ENCODE results near the gene LDB3.

- no peak for TF ChIP-seq CTCF (conservative IDR thresholded peaks at IDR 0.05; ENCODE audit: low read depth, low read length)
- TF ChIP-seq EZH2 (IDR thresholded peaks at IDR 0.05; ENCODE audit: low read length, unreplicated experiment) = no peak
These were observed 5.9 kb upstream of the LDB3 start for GRCh38 chr10:86662186-86663045.
